OCI-LY3 (cell line): ENCODE results near the gene CELF1.
A peak's percentile ranks its signal among the peaks of the same experiment; 100 is the strongest.

Experiments
- H2AFZ ChIP-seq: fragments of 200-600, 300-600 bp; shearing (Covaris generic); 2 replicates; pipeline ENCODE4 v1.6.0; 2014; ENCODE audit warnings: antibody characterized with exemption, low read depth, low read length
- H3K27ac ChIP-seq: fragments of 200-600, 300-600 bp; sonication (generic); 2 replicates; pipeline ENCODE4 v1.5.1; 2014; ENCODE audit warnings: mild to moderate bottlenecking, low read length, moderate library complexity, mixed read lengths
- H3K27me3 ChIP-seq: fragments of 200-600, 300-600 bp; sonication (generic); 2 replicates; pipeline ENCODE4 v1.6.1; 2014; ENCODE audit warnings: low read depth, low read length, mixed read lengths
- H3K36me3 ChIP-seq: fragments of 200-600, 300-600 bp; sonication (generic); replicated peaks from 2 replicates; pipeline ENCODE3; 2014; ENCODE audit warnings: low read depth, low read length, mixed read lengths
- H3K4me1 ChIP-seq: fragments of 300-600, 200-600 bp; sonication (generic); 2 replicates; pipeline ENCODE4 v1.6.1; 2014; ENCODE audit warnings: low read length, mixed read lengths
- H3K4me2 ChIP-seq: fragments of 200-600, 300-600 bp; sonication (generic); 2 replicates; pipeline ENCODE4 v1.6.1; 2014; ENCODE audit warnings: low read length, mixed read lengths
- H3K4me3 ChIP-seq: fragments of 300-600, 200-600 bp; sonication (generic); 2 replicates; pipeline ENCODE4 v1.5.1; 2014; ENCODE audit warnings: antibody characterized with exemption, mild to moderate bottlenecking, low read length, moderate library complexity
- H3K79me2 ChIP-seq: fragments of 300-600, 200-600 bp; shearing (Covaris generic); 2 replicates; pipeline ENCODE4 v1.6.1; 2014; ENCODE audit warnings: mild to moderate bottlenecking, low read length, mixed read lengths
- H3K9ac ChIP-seq: fragments of 300-600, 200-600 bp; shearing (Covaris generic); 2 replicates; pipeline ENCODE4 v1.6.0; 2014; ENCODE audit warnings: mild to moderate bottlenecking, low read length, moderate library complexity
- H3K9me3 ChIP-seq: fragments of 200-600, 300-600 bp; shearing (Covaris generic); 2 replicates; pipeline ENCODE4 v1.6.1; 2014; ENCODE audit warnings: low read length, mixed read lengths; ENCODE audit not compliant: insufficient read depth
- H4K20me1 ChIP-seq: fragments of 200-600, 300-600 bp; sonication (generic); 2 replicates; pipeline ENCODE4 v1.6.1; 2016; ENCODE audit warnings: low read length, mixed read lengths; ENCODE audit not compliant: insufficient read depth
- EZH2phosphoT487 ChIP-seq: fragments of 200-600 bp; shearing (Covaris generic); IDR thresholded peaks from 2 replicates; pipeline ENCODE4 v1.6.1; 2018; ENCODE audit warnings: antibody characterized with exemption, mixed run types, low read depth
- TF ChIP-seq, protein P1 (sequence below): fragments of 200-600, 300-600 bp; sonication (generic); IDR thresholded peaks from 2 replicates; pipeline ENCODE4 v1.5.1; 2014; ENCODE audit warnings: antibody characterized with exemption, low read length, low read depth

Gene CELF1

DNA sequence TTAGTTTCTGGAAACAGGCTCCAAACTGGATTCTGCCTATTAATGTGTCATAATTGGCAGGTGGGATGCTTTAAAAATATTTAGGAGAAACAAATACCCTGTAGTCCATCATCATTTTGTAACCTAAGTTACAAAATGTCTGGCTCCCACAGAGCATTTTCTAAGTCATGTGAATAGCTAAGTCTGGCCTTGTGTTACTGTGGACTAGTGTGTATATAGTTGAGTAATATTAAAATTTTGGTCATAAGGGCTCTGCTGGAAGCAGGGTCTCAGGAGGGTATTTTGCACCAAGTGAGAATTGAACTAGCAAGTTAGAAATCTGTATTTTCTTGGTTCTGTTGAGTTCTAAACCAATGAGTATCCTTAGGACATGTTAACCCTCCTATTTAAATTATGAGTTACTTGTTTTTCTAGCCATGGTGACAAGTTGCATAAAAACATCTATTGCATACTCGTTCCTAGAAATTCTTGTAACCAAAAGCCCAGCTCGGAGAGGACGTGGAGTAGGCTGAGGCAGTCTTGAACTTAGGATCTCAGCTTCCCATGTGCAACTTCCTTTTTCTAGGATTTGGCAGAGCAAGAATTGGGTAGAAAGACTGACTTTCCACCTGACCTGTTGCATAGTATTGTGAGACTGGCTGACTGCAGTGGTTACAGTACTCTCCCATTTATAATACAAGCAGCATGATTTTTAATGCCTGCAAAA lies 17.9 kb upstream of the CELF1 start:
- no peaks in the 10 kb centered on the region for H3K9me3 ChIP-seq
- no peak overlapping the region for H3K4me3 ChIP-seq
- H3K79me2 ChIP-seq: peaks cover 75% of the 10 kb centered on the region
- H3K9ac ChIP-seq: no peak overlapping the region
- TF ChIP-seq EZH2phosphoT487: no peak
- TF ChIP-seq, protein P1, sequence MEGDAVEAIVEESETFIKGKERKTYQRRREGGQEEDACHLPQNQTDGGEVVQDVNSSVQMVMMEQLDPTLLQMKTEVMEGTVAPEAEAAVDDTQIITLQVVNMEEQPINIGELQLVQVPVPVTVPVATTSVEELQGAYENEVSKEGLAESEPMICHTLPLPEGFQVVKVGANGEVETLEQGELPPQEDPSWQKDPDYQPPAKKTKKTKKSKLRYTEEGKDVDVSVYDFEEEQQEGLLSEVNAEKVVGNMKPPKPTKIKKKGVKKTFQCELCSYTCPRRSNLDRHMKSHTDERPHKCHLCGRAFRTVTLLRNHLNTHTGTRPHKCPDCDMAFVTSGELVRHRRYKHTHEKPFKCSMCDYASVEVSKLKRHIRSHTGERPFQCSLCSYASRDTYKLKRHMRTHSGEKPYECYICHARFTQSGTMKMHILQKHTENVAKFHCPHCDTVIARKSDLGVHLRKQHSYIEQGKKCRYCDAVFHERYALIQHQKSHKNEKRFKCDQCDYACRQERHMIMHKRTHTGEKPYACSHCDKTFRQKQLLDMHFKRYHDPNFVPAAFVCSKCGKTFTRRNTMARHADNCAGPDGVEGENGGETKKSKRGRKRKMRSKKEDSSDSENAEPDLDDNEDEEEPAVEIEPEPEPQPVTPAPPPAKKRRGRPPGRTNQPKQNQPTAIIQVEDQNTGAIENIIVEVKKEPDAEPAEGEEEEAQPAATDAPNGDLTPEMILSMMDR: no peak
- peaks cover 44% of the 10 kb centered on the region for H3K36me3 ChIP-seq
- no peak overlapping the region for H2AFZ ChIP-seq
- H3K4me1 ChIP-seq: peaks cover 7% of the 10 kb centered on the region
- no peak overlapping the region for H3K4me2 ChIP-seq
- no peaks in the 10 kb centered on the region for H4K20me1 ChIP-seq
- H3K27ac ChIP-seq: no peak overlapping the region
- H3K27me3 ChIP-seq: no peaks in the 10 kb centered on the region

DNA sequence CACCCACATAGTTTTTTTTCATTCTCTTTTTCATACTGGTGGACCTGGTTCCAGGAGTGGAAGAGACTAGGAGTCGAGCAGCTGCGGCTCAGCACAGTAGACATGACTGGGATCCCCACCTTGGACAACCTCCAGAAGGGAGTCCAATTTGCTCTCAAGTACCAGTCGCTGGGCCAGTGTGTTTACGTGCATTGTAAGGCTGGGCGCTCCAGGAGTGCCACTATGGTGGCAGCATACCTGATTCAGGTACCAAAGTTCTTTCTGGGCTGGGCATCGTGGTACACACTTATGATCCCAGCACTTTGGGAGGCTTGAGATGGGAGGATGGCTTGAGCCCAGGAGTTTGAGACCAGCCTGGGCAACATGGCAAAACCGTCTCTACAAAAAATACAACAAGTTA lies 16.7 kb upstream of the CELF1 start:
- peaks cover 39% of the 10 kb centered on the region for H3K36me3 ChIP-seq

GRCh38 chr11:47566149-47566698 lies 13.3 kb upstream of the CELF1 start:
- no peak overlapping the region; the same call in 1 of the 2 replicates for H2AFZ ChIP-seq
- TF ChIP-seq EZH2phosphoT487: no peak
- TF ChIP-seq, protein P1: no peak

More for the DNA sequence above, 16.7 kb upstream of the CELF1 start:
- TF ChIP-seq EZH2phosphoT487: no peak
- TF ChIP-seq, protein P1: no peak
- H3K79me2 ChIP-seq: peaks cover 80% of the 10 kb centered on the region
- no peak overlapping the region for H3K4me2 ChIP-seq
- no peaks in the 10 kb centered on the region for H3K27me3 ChIP-seq
- peaks cover 11% of the 10 kb centered on the region for H3K4me1 ChIP-seq
- H3K4me3 ChIP-seq: no peak overlapping the region
- H3K9ac ChIP-seq: no peak overlapping the region
- no peak overlapping the region for H3K27ac ChIP-seq
- no peaks in the 10 kb centered on the region for H4K20me1 ChIP-seq
- H2AFZ ChIP-seq: no peak overlapping the region
- no peaks in the 10 kb centered on the region for H3K9me3 ChIP-seq

DNA sequence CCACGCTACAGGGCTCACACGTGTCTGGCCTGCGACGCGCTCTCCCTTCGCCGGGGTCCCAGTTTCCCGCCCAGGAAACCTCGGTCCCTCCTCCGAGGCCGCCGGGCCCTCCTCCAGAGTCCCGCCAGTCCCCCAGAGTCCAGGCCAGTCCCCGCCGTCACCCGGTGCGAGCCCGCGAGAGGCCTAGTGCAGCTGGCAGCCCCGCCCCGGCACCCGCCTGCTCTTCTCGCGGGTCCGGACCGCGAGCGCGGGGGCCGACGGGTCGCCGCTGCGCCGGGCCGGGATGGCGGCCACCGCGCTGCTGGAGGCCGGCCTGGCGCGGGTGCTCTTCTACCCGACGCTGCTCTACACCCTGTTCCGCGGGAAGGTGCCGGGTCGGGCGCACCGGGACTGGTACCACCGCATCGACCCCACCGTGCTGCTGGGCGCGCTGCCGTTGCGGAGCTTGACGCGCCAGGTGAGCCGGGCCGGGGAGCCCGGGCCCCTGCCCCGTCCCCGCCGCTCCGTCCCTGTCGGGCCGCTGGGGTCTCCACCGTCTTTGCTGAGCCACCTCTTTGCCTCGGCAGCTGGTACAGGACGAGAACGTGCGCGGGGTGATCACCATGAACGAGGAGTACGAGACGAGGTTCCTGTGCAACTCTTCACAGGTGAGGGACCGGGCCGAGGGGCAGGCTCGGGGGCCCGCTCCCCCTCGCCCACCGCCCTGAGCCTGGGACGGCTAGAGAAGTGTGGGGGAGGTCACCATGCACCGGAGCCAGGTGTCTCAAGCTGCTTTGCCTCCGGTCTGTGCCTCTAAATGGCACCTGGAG lies 12.6 kb upstream of the CELF1 start, which contains the start of gene PTPMT1:
TSS of gene PTPMT1 (plus strand) at position 260 of the 809 bp plus-strand sequence. CDS start at position 284, 24 bp downstream.
- Histone ChIP-seq H3K9me3 (no peaks in the 10 kb centered on the region), H3K27ac (peak within 1 kb of the TSS; percentile 51), H4K20me1 (no peaks in the 10 kb centered on the region), H3K4me2 (peak within 1 kb of the TSS; percentile 100), H3K36me3 (peaks cover 12% of the 10 kb centered on the region), H2AFZ (peak within 1 kb of the TSS; percentile 73), H3K9ac (peak within 1 kb of the TSS; percentile 90), H3K4me3 (peak within 1 kb of the TSS; percentile 94), H3K4me1 (peaks cover 11% of the 10 kb centered on the region), H3K79me2 (peaks cover 55% of the 10 kb centered on the region), H3K27me3 (no peaks in the 10 kb centered on the region)
- TF ChIP-seq, protein P1: no peak
- TF ChIP-seq EZH2phosphoT487: no peak

More at GRCh38 chr11:47566149-47566698, 13.3 kb upstream of the CELF1 start:
- peak overlapping the region; percentile 94 for H3K4me3 ChIP-seq
- H4K20me1 ChIP-seq: no peaks in the 10 kb centered on the region
- H3K4me2 ChIP-seq: peak overlapping the region; percentile 100
- no peaks in the 10 kb centered on the region for H3K9me3 ChIP-seq
- H3K9ac ChIP-seq: peak overlapping the region; percentile 90
- H3K27ac ChIP-seq: peak overlapping the region; percentile 51; the same call in 1 of the 2 replicates
- peaks cover 62% of the 10 kb centered on the region for H3K79me2 ChIP-seq
- H3K36me3 ChIP-seq: peaks cover 13% of the 10 kb centered on the region
- no peaks in the 10 kb centered on the region for H3K27me3 ChIP-seq
- peaks cover 11% of the 10 kb centered on the region for H3K4me1 ChIP-seq
